Breast epithelium (tissue), 4 donors: ENCODE measurements around the gene HSF5. TPM values are rescaled to one million over a fixed set of nuclear protein-coding genes. Genes with fewer than 3 reads are reported as not detected.

Source experiments
- DNase-seq, 2 donors: peaks; one replicate each; pipeline ENCODE4 v3.0.0-alpha.2; 2019; ENCODE audit warnings: low spot score in 2 of 2
- H3K27ac ChIP-seq, 2 donors: fragments of 200-600 bp; sonication (generic) in 1 of 2; one replicate each; pipeline ENCODE4 v1.5.1; 2016 to 2019; ENCODE audit warnings: mild to moderate bottlenecking in 1 of 2
- H3K27me3 ChIP-seq, 2 donors: fragments of 200-600 bp; sonication (generic) in 1 of 2; one replicate each; pipeline versions ENCODE4 v1.5.1 to v1.6.0; 2017 to 2019; ENCODE audit warnings: control low read depth in 1 of 2, mild to moderate bottlenecking in 1 of 2
- H3K36me3 ChIP-seq: fragments of 200-600 bp; one replicate; pipeline ENCODE4 v1.5.1; 2019
- H3K4me1 ChIP-seq, 2 donors: fragments of 200-600 bp; sonication (generic); one replicate each; pipeline ENCODE4 v1.5.1; 2016 to 2019; ENCODE audit warnings: control low read depth in 1 of 2
- H3K4me3 ChIP-seq, 3 donors: fragments of 200-600 bp; sonication (generic); 1 replicate in 2 of 3; 2 replicates in 1 of 3; pipeline ENCODE4 v1.5.1; 2016 to 2019; ENCODE audit warnings: mild to moderate bottlenecking in 3 of 3, moderate library complexity in 2 of 3
- H3K9me3 ChIP-seq, 2 donors: fragments of 200-600 bp; sonication (generic) in 1 of 2; one replicate each; pipeline ENCODE4 v1.5.1; 2016 to 2019; ENCODE audit warnings: control low read depth in 1 of 2
- CTCF ChIP-seq, 3 donors: fragments of 450-650 bp; IDR thresholded peaks; one replicate each; pipeline ENCODE4 v1.5.1; 2016 to 2017; ENCODE audit warnings: antibody characterized with exemption in 3 of 3, mild to moderate bottlenecking in 3 of 3, moderate library complexity in 3 of 3
- POLR2A ChIP-seq: fragments of 450-650 bp; IDR thresholded peaks from one replicate; pipeline ENCODE4 v1.6.1; 2016; ENCODE audit warnings: antibody characterized with exemption, mild to moderate bottlenecking, moderate library complexity
- POLR2AphosphoS5 ChIP-seq, 3 donors: sonication (generic); formaldehyde crosslinking; IDR thresholded peaks; one replicate each; pipeline ENCODE4 v1.6.1; 2017; ENCODE audit warnings: antibody characterized with exemption in 3 of 3
- intact Hi-C: fragments of 100-400 bp; cut with DNase I; formaldehyde crosslinking; loops from one replicate; pipeline ENCODE4 v1.15.1; 2023; ENCODE audit warnings: low total_unique reads
- total RNA-seq, 3 donors: library from RNA; depleted of rRNA; stranded (reverse); fragments of >200 nt; gene quantifications; one replicate each; pipeline ENCODE4 v1.1.0, GENCODE V29; 2016

Gene HSF5
- total RNA-seq, 3 donors from 2014 or later = under 0.01 to 0.33 (median 0.32) TPM

GRCh38 chr17:58516644-58517377 is 28.6 kb upstream of the HSF5 start:
- DNase-seq = no peak
- Histone ChIP-seq H3K4me1 (peaks cover 3 to 14% of the 10 kb centered on the region in 2 donors), H3K36me3 (no peaks in the 10 kb centered on the region), H3K4me3 (peak overlapping the region; percentile 57 to 78 (median 77)), H3K9me3 (no peaks in the 10 kb centered on the region), H3K27ac (peak overlapping the region; percentile 96 to 98), H3K27me3 (no peaks in the 10 kb centered on the region)
- intact Hi-C loops = no loop called here
- TF ChIP-seq POLR2AphosphoS5 (IDR thresholded peaks at IDR 0.05) (no peak), CTCF (IDR thresholded peaks at IDR 0.05) (no peak), POLR2A (no peak)

- no peaks in the 10 kb centered on the region for H3K9me3 ChIP-seq
- no peak overlapping the region for H3K4me3 ChIP-seq
- DNase-seq = no peak
- peak overlapping the region; percentile 90 to 94 for H3K27ac ChIP-seq
- TF ChIP-seq CTCF (IDR thresholded peaks at IDR 0.05) = no peak
- no peak for TF ChIP-seq POLR2AphosphoS5 (IDR thresholded peaks at IDR 0.05)
- TF ChIP-seq POLR2A = no peak
- H3K36me3 ChIP-seq = no peaks in the 10 kb centered on the region
- no peaks in the 10 kb centered on the region for H3K27me3 ChIP-seq
- intact Hi-C loops = no loop called here
- H3K4me1 ChIP-seq = peaks cover 3 to 14% of the 10 kb centered on the region in 2 donors
These were observed 27.1 kb upstream of the HSF5 start for GRCh38 chr17:58515286-58515685.

GRCh38 chr17:58514770-58515157 is 26.6 kb upstream of the HSF5 start:
- DNase-seq = no peak
- Histone ChIP-seq H3K27ac (peak overlapping the region; percentile 90 to 94), H3K9me3 (no peaks in the 10 kb centered on the region), H3K36me3 (no peaks in the 10 kb centered on the region), H3K4me3 (peak overlapping the region; percentile 57 to 93 (median 78)), H3K27me3 (no peaks in the 10 kb centered on the region), H3K4me1 (peaks cover 3 to 14% of the 10 kb centered on the region in 2 donors)
- TF ChIP-seq POLR2A = no peak
- TF ChIP-seq CTCF (IDR thresholded peaks at IDR 0.05) = no peak
- no peak for TF ChIP-seq POLR2AphosphoS5 (IDR thresholded peaks at IDR 0.05)
- intact Hi-C loops = no loop called here

GRCh38 chr17:58513965-58514769 is 26.0 kb upstream of the HSF5 start, which contains the start of gene MTMR4:
Gene MTMR4 (minus strand): TSS chr17:58514638. CDS start chr17:58514407, 231 bp downstream.
- Histone ChIP-seq H3K4me3 (peak within 1 kb of the TSS; percentile 57 to 93 (median 78)), H3K9me3 (no peaks in the 10 kb centered on the region), H3K4me1 (peaks cover 3 to 14% of the 10 kb centered on the region in 2 donors), H3K27ac (peak within 1 kb of the TSS; percentile 90 to 94), H3K36me3 (no peaks in the 10 kb centered on the region), H3K27me3 (no peaks in the 10 kb centered on the region)
- peak; percentile 79 to 80 for DNase-seq
- TF ChIP-seq POLR2A (no peak), CTCF (IDR thresholded peaks at IDR 0.05) (no peak), POLR2AphosphoS5 (IDR thresholded peaks at IDR 0.05) (no peak)
- intact Hi-C loops = no loop called here
